Erythroblast (primary cell): ENCODE measurements around the gene TNFAIP8L3.

Experiments used
- GATA1 ChIP-seq: IDR thresholded peaks from 2 replicates; pipeline ENCODE4 v1.6.1; 2011; ENCODE audit warnings: low read depth, mild to moderate bottlenecking, control low read depth, low read length, moderate library complexity
- POLR2A ChIP-seq: IDR thresholded peaks from 2 replicates; pipeline ENCODE4 v1.6.1; 2011; ENCODE audit warnings: mild to moderate bottlenecking, low read length

GRCh38 chr15:51065781-51066180, 28.9 kb downstream of the TNFAIP8L3 start:
- no peak for TF ChIP-seq POLR2A
- no peak for TF ChIP-seq GATA1
